H1 (cell line): Measurements from ENCODE around the gene MDK. TPM values are rescaled to one million over a fixed set of nuclear protein-coding genes. Genes with fewer than 3 reads are reported as not detected.

ENCODE experiments used
- CTCF ChIA-PET: fragments of 300-600 bp; sonication (Branson Sonifier 250); formaldehyde crosslinking; loops from one replicate; lab custom pipeline; 2021; ENCODE audit not compliant: partially characterized antibody; lab: Charles Lee
- POLR2A ChIA-PET: fragments of 300-600 bp; sonication (Branson Sonifier 250); formaldehyde crosslinking; loops from one replicate; lab custom pipeline; 2021; ENCODE audit warnings: inconsistent platforms; ENCODE audit not compliant: partially characterized antibody; lab: Charles Lee
- DNase-seq, 2 experiments: peaks; one replicate each; pipeline versions ENCODE4 v3.0.0 to v3.0.0-alpha.2; 2010 to 2022; ENCODE audit warnings: low spot score in 2 of 2, low read depth in 1 of 2, mixed read lengths in 1 of 2
- FAIRE-seq: peaks from 2 replicates; lab custom pipeline; 2011; peaks lifted over from hg19 to GRCh38; lab: Jason Lieb, UNC
- H2AFZ ChIP-seq: 2 replicates; pipeline ENCODE4 v1.8.1; 2012; ENCODE audit warnings: low read length, inconsistent platforms
- H2AK5ac ChIP-seq: 2 replicates; pipeline ENCODE4 v1.6.1; 2013; ENCODE audit warnings: low read depth, low read length
- H2BK120ac ChIP-seq: replicated peaks from 2 replicates; pipeline ENCODE3; 2013; ENCODE audit warnings: low read depth, low read length, inconsistent platforms
- H2BK12ac ChIP-seq: 2 replicates; pipeline ENCODE4 v1.6.1; 2013; ENCODE audit warnings: low read depth, low read length
- H2BK15ac ChIP-seq: 2 replicates; pipeline ENCODE4 v1.6.1; 2013; ENCODE audit warnings: low read length
- H2BK20ac ChIP-seq: 2 replicates; pipeline ENCODE4 v1.6.1; 2013; ENCODE audit warnings: low read length
- H2BK5ac ChIP-seq: 2 replicates; pipeline ENCODE4 v1.6.1; 2013; ENCODE audit warnings: low read depth, low read length
- H3K14ac ChIP-seq: 2 replicates; pipeline ENCODE4 v1.6.1; 2013; ENCODE audit warnings: inconsistent platforms; ENCODE audit not compliant: insufficient read length
- H3K18ac ChIP-seq: 2 replicates; pipeline ENCODE4 v1.6.1; 2013; ENCODE audit warnings: low read length; ENCODE audit errors: extremely low read depth
- H3K23ac ChIP-seq: 2 replicates; pipeline ENCODE4 v1.6.1; 2013; ENCODE audit warnings: inconsistent platforms; ENCODE audit not compliant: insufficient read length
- H3K23me2 ChIP-seq: 2 replicates; pipeline ENCODE4 v1.6.1; 2013; ENCODE audit warnings: low read depth, low read length
- H3K27ac ChIP-seq: 2 replicates; pipeline ENCODE4 v1.6.1; 2011; ENCODE audit warnings: low read depth, low read length, inconsistent platforms
- H3K27me3 ChIP-seq, 4 experiments: replicated peaks in 1 of 4; 1 replicate in 1 of 4; 2 replicates in 3 of 4; pipeline versions ENCODE4 v1.6.1 to v1.8.1; 2011 to 2013; ENCODE audit warnings: low read length in 3 of 4, mild to moderate bottlenecking in 3 of 4, inconsistent platforms in 2 of 4, mixed read lengths in 2 of 4, moderate library complexity in 1 of 4; ENCODE audit not compliant: control insufficient read depth in 3 of 4, insufficient read depth in 3 of 4; ENCODE audit errors: extremely low read depth in 1 of 4
- H3K36me3 ChIP-seq, 4 experiments: 2 replicates each; pipeline versions ENCODE4 v1.6.1 to v1.8.1; 2011 to 2013; ENCODE audit warnings: mild to moderate bottlenecking in 4 of 4, low read length in 3 of 4, moderate library complexity in 2 of 4, control low read depth in 1 of 4, inconsistent platforms in 1 of 4; ENCODE audit not compliant: insufficient read depth in 4 of 4, control insufficient read depth in 2 of 4
- H3K4ac ChIP-seq: replicated peaks from 2 replicates; pipeline ENCODE3; 2013; ENCODE audit warnings: low read length, low read depth, mixed read lengths, inconsistent platforms; ENCODE audit not compliant: insufficient read length
- H3K4me1 ChIP-seq, 4 experiments: replicated peaks in 1 of 4; 1 replicate in 1 of 4; 2 replicates in 3 of 4; pipeline versions ENCODE4 v1.6.1 to v1.8.1; 2011 to 2013; ENCODE audit warnings: low read length in 3 of 4, inconsistent platforms in 2 of 4, mixed read lengths in 1 of 4; ENCODE audit not compliant: insufficient read depth in 4 of 4, control insufficient read depth in 3 of 4
- H3K4me2 ChIP-seq, 2 experiments: 2 replicates each; pipeline versions ENCODE4 v1.6.1 to v1.8.1; 2011 to 2013; ENCODE audit warnings: low read depth in 2 of 2, low read length in 2 of 2, control low read depth in 1 of 2, inconsistent platforms in 1 of 2, mild to moderate bottlenecking in 1 of 2; ENCODE audit not compliant: insufficient read depth in 1 of 2
- H3K4me3 ChIP-seq, 4 experiments: fragments of 200-600, 300-600 bp in 1 of 4; sonication (generic), shearing (Covaris generic), sonication (Bioruptor Twin) in 1 of 4; 2 replicates each; pipeline versions ENCODE4 v1.5.1 to v1.8.1; 2011 to 2016; ENCODE audit warnings: low read length in 4 of 4, low read depth in 3 of 4, control low read depth in 2 of 4, inconsistent platforms in 2 of 4, mild to moderate bottlenecking in 2 of 4, mixed read lengths in 1 of 4, moderate library complexity in 1 of 4; ENCODE audit not compliant: insufficient read depth in 2 of 4; ENCODE audit errors: extremely low read depth in 1 of 4
- H3K56ac ChIP-seq: replicated peaks from 2 replicates; pipeline ENCODE3; 2013; ENCODE audit warnings: low read depth, mild to moderate bottlenecking, mixed read lengths, low read length, inconsistent platforms; ENCODE audit not compliant: insufficient read length
- H3K79me1 ChIP-seq: 2 replicates; pipeline ENCODE4 v1.6.1; 2013; ENCODE audit warnings: low read depth, low read length, control low read depth
- H3K79me2 ChIP-seq, 2 experiments: 2 replicates each; pipeline versions ENCODE4 v1.6.1 to v1.8.1; 2012 to 2013; ENCODE audit warnings: low read length in 2 of 2, mild to moderate bottlenecking in 2 of 2, inconsistent platforms in 1 of 2; ENCODE audit not compliant: insufficient read depth in 2 of 2, control insufficient read depth in 1 of 2
- H3K9ac ChIP-seq, 4 experiments: replicated peaks in 1 of 4; 1 replicate in 1 of 4; 2 replicates in 3 of 4; pipeline versions ENCODE4 v1.6.1 to v1.8.1; 2011 to 2013; ENCODE audit warnings: low read depth in 3 of 4, low read length in 3 of 4, control low read depth in 2 of 4, mild to moderate bottlenecking in 2 of 4, moderate library complexity in 2 of 4, inconsistent platforms in 1 of 4; ENCODE audit errors: extremely low read depth in 1 of 4
- H3K9me3 ChIP-seq, 2 experiments: 2 replicates each; pipeline versions ENCODE4 v1.6.1 to v1.8.1; 2012 to 2013; ENCODE audit warnings: mild to moderate bottlenecking in 2 of 2, moderate library complexity in 2 of 2, control low read depth in 1 of 2, inconsistent platforms in 1 of 2, low read depth in 1 of 2, low read length in 1 of 2, mixed read lengths in 1 of 2; ENCODE audit not compliant: insufficient read depth in 2 of 2
- H4K20me1 ChIP-seq, 2 experiments: replicated peaks in 1 of 2; 2 replicates each; pipeline versions ENCODE3 to v1.8.1; 2011 to 2013; ENCODE audit warnings: inconsistent platforms in 2 of 2, low read length in 2 of 2, mild to moderate bottlenecking in 1 of 2; ENCODE audit not compliant: insufficient read depth in 2 of 2, control insufficient read depth in 1 of 2
- H4K5ac ChIP-seq: 2 replicates; pipeline ENCODE4 v1.6.1; 2013; ENCODE audit warnings: low read length, low read depth, mixed read lengths, inconsistent platforms; ENCODE audit not compliant: insufficient read length
- H4K8ac ChIP-seq: 2 replicates; pipeline ENCODE4 v1.8.0; 2013; ENCODE audit warnings: mild to moderate bottlenecking, moderate library complexity, low read length, inconsistent platforms; ENCODE audit not compliant: insufficient read depth; ENCODE audit errors: extremely low read depth
- H4K91ac ChIP-seq: replicated peaks from 2 replicates; pipeline ENCODE3; 2013; ENCODE audit warnings: low read length, mixed read lengths, inconsistent platforms; ENCODE audit not compliant: insufficient read length
- BACH1 ChIP-seq: IDR thresholded peaks from 2 replicates; pipeline ENCODE4 v1.6.1; 2012; ENCODE audit warnings: low read length, improper control_type of control experiment
- JUND ChIP-seq: IDR thresholded peaks from 2 replicates; pipeline ENCODE4 v1.6.1; 2011; ENCODE audit warnings: mild to moderate bottlenecking, improper control_type of control experiment, low read length
- RAD21 ChIP-seq, 2 experiments: IDR thresholded peaks in 1 of 2; conservative IDR thresholded peaks in 1 of 2; 2 replicates each; pipeline ENCODE4 v1.6.1; 2011; ENCODE audit warnings: low read depth in 2 of 2, low read length in 2 of 2, improper control_type of control experiment in 1 of 2, inconsistent platforms in 1 of 2, mild to moderate bottlenecking in 1 of 2, moderate library complexity in 1 of 2
- SIN3A ChIP-seq, 2 experiments: IDR thresholded peaks in 1 of 2; conservative IDR thresholded peaks in 1 of 2; 2 replicates each; pipeline ENCODE4 v1.6.1; 2011 to 2012; ENCODE audit warnings: low read length in 2 of 2, improper control_type of control experiment in 1 of 2, low read depth in 1 of 2, mild to moderate bottlenecking in 1 of 2
- SIRT6 ChIP-seq: IDR thresholded peaks from one replicate; pipeline ENCODE4 v1.7.1; 2012; ENCODE audit warnings: low read length, inconsistent platforms
- YY1 ChIP-seq: IDR thresholded peaks from 2 replicates; pipeline ENCODE4 v1.6.1; 2011; ENCODE audit warnings: low read depth, mild to moderate bottlenecking, low read length
- WGBS, 2 experiments: shearing (Covaris generic) in 1 of 2; methylation state at CpG; one replicate each; pipeline versions ENCODE4 v1.1.6 to v1.1.7; 2013 to 2015; ENCODE audit warnings: low lambda C conversion rate in 2 of 2, mixed read lengths in 2 of 2, inconsistent platforms in 1 of 2, low coverage in 1 of 2, missing lambda C conversion rate in 1 of 2; ENCODE audit not compliant: insufficient replicate concordance in 2 of 2, insufficient coverage in 1 of 2, insufficient read length in 1 of 2; ENCODE audit errors: extremely low coverage in 1 of 2, missing lambda C conversion rate in 1 of 2; 5-methylcytosine and 5-hydroxymethylcytosine counted together
- polyA plus RNA-seq, 7 experiments: library from polyadenylated mRNA; depleted of rRNA in 3 of 7; stranded (reverse) in 5 of 7; unstranded in 2 of 7; fragments of >200 nt in 5 of 7; fragments of 200-250 nt in 2 of 7; gene quantifications; 1 replicate in 5 of 7; 2 replicates in 1 of 7; 4 replicates in 1 of 7; pipeline versions ENCODE4 v1.2.1 to v1.2.3, GENCODE V29; 2011 to 2013; ENCODE audit warnings: missing spikeins in 2 of 7, mixed read lengths in 2 of 7
- total RNA-seq: library from RNA; stranded (reverse); fragmentation: NEBNext Ultra II Directional; extraction: Animal tissue kit (Norgen Biotek cat#: 25700); gene quantifications from 2 replicates; pipeline ENCODE4 v1.2.1, GENCODE V29; 2021
- TF ChIP-seq, protein P1 (sequence below), 3 experiments: IDR thresholded peaks; 1 replicate in 2 of 3; 2 replicates in 1 of 3; pipeline versions ENCODE4 v1.5.1 to v1.6.1; 2011; ENCODE audit warnings: low read length in 3 of 3, mild to moderate bottlenecking in 3 of 3, inconsistent platforms in 2 of 3, low read depth in 1 of 3, moderate library complexity in 1 of 3; ENCODE audit not compliant: insufficient read depth in 1 of 3; ENCODE audit errors: control extremely low read depth in 1 of 3

Gene MDK
- total and polyA plus RNA-seq, 2 of the 8 experiments (the other 6 are each of a cell fraction or from before 2014, with no cell fraction given), result 309 to 606 TPM

DNA sequence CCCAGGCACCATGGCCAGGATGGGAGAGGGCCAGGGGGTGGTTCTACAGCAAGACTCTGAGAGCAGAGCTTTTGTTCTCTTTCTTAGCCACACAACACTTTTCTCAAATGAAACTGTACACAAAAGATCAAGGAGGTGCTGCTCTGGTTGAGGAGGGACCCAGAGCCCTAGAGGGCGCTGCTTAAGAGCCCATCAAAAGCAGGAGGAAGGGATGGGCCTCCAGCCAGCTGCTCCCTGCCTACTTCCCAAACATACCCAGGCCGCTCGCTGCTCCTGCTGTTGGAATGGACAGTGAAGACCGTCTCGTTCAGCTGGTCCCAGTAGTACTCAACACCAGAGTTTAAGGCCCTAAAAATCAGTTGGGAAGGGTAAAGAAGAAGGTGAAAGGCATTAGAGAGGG lies 28.6 kb downstream of the MDK start:
- H3K79me1 ChIP-seq, result no peaks in the 10 kb centered on the region
- no peak overlapping the region for H2AFZ ChIP-seq
- TF ChIP-seq JUND (no peak), SIN3A (conservative IDR thresholded peaks at IDR 0.05 in 1 of 2, IDR thresholded peaks at IDR 0.05 in 1 of 2; ENCODE audit: low read depth in 1 of 2, low read length in 2 of 2) (0 out of 4 replicates have a peak, but pooled peaks of 1 of the 2 experiments have one; percentile 34), YY1 (no peak), RAD21 (IDR thresholded peaks at IDR 0.05 in 1 of 2, conservative IDR thresholded peaks at IDR 0.05 in 1 of 2; ENCODE audit: low read depth in 2 of 2, low read length in 2 of 2) (peak; percentile 72 to 76), BACH1 (no peak), SIRT6 (no peak)
- TF ChIP-seq, protein P1, sequence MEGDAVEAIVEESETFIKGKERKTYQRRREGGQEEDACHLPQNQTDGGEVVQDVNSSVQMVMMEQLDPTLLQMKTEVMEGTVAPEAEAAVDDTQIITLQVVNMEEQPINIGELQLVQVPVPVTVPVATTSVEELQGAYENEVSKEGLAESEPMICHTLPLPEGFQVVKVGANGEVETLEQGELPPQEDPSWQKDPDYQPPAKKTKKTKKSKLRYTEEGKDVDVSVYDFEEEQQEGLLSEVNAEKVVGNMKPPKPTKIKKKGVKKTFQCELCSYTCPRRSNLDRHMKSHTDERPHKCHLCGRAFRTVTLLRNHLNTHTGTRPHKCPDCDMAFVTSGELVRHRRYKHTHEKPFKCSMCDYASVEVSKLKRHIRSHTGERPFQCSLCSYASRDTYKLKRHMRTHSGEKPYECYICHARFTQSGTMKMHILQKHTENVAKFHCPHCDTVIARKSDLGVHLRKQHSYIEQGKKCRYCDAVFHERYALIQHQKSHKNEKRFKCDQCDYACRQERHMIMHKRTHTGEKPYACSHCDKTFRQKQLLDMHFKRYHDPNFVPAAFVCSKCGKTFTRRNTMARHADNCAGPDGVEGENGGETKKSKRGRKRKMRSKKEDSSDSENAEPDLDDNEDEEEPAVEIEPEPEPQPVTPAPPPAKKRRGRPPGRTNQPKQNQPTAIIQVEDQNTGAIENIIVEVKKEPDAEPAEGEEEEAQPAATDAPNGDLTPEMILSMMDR (IDR thresholded peaks at IDR 0.05; ENCODE audit: control extremely low read depth in 1 of 3, insufficient read depth in 1 of 3, low read depth in 1 of 3, low read length in 3 of 3), result peak; percentile 62 to 81 (median 72)
- H3K9me3 ChIP-seq, result no peaks in the 10 kb centered on the region
- 72% methylated on average over 5 of the region's 5 CpGs; no CpG with 5 or more reads in 1 of the 2 experiments for WGBS, 2 experiments
- H3K27me3 ChIP-seq, result no peaks in the 10 kb centered on the region
- no peak overlapping the region for H3K27ac ChIP-seq
- no peak overlapping the region for H2BK5ac ChIP-seq
- no peak overlapping the region for H3K56ac ChIP-seq
- H2BK120ac ChIP-seq, result no peak overlapping the region
- H4K91ac ChIP-seq, result no peak overlapping the region
- H4K20me1 ChIP-seq, result no peaks in the 10 kb centered on the region
- ChIA-PET CTCF (interaction anchor here (0.6 to 11.6 kb wide), 41 partner anchors 9 to 262 kb away, joined by 3 to 124 read pairs (median 4); partner anchors contain the start of gene CHRM4), POLR2A (interaction anchor here (1.1 to 1.3 kb wide), 2 partner anchors 18 to 41 kb away, joined by 3 to 4 read pairs; partner anchors contain the start of gene CHRM4)
- no peaks in the 10 kb centered on the region for H3K79me2 ChIP-seq
- DNase-seq (peak in 1 of 2 experiments; percentile 55), FAIRE-seq (peak; percentile 75)
- no peak overlapping the region for H3K18ac ChIP-seq
- H2BK15ac ChIP-seq, result no peak overlapping the region
- H3K23me2 ChIP-seq, result no peaks in the 10 kb centered on the region
- no peak overlapping the region for H3K14ac ChIP-seq
- no peak overlapping the region for H2BK12ac ChIP-seq
- H3K23ac ChIP-seq, result no peak overlapping the region
- H4K8ac ChIP-seq, result 0 out of 2 replicates have a peak overlapping the region, but pooled peaks have one; percentile 15
- H3K4me1 ChIP-seq, result peaks cover 0 to 2% (median 0%) of the 10 kb centered on the region in 4 experiments; a peak in 1 of 7 replicates
- H3K9ac ChIP-seq, result no peak overlapping the region
- no peak overlapping the region for H2BK20ac ChIP-seq
- peaks cover 2 to 17% (median 10%) of the 10 kb centered on the region in 4 experiments; a peak in 5 of 8 replicates for H3K36me3 ChIP-seq
- no peak overlapping the region for H3K4me2 ChIP-seq
- no peak overlapping the region for H3K4me3 ChIP-seq
- H2AK5ac ChIP-seq, result no peak overlapping the region
- H3K4ac ChIP-seq, result no peak overlapping the region
- H4K5ac ChIP-seq, result no peak overlapping the region
